Mammary epithelial cell (primary cell): ENCODE data around the gene DNAJB14.

Source experiments
- CTCF ChIP-seq, 2 donors: IDR thresholded peaks in 1 of 2; conservative IDR thresholded peaks in 1 of 2; 2 replicates each; pipeline ENCODE4 v1.5.1; 2011 to 2012; ENCODE audit warnings: inconsistent platforms in 2 of 2, low read length in 2 of 2, mild to moderate bottlenecking in 2 of 2, control low read depth in 1 of 2, low read depth in 1 of 2; ENCODE audit not compliant: insufficient read depth in 1 of 2; ENCODE audit errors: extremely low read depth in 1 of 2
- EZH2 ChIP-seq: IDR thresholded peaks from 2 replicates; pipeline ENCODE4 v1.6.1; 2012; ENCODE audit warnings: low read length, inconsistent platforms, borderline replicate concordance

- TF ChIP-seq CTCF (conservative IDR thresholded peaks at IDR 0.05 in 1 of 2, IDR thresholded peaks at IDR 0.05 in 1 of 2; ENCODE audit: extremely low read depth in 1 of 2, insufficient read depth in 1 of 2, low read depth in 1 of 2, low read length in 2 of 2) (no peak), EZH2 (no peak)
Observed at GRCh38 chr4:99986792-99987191, 40.4 kb upstream of the DNAJB14 start.
